HG02884 (cell line): ENCODE data around the gene BCL2L1.

ENCODE experiments used
- ATAC-seq: cut with Tn5 transposase; IDR thresholded peaks from one replicate; pipeline ENCODE4 v1.9.1; 2021; ENCODE audit warnings: mild to moderate bottlenecking, moderate library complexity; ENCODE audit not compliant: unreplicated experiment

BCL2L1 gene

DNA sequence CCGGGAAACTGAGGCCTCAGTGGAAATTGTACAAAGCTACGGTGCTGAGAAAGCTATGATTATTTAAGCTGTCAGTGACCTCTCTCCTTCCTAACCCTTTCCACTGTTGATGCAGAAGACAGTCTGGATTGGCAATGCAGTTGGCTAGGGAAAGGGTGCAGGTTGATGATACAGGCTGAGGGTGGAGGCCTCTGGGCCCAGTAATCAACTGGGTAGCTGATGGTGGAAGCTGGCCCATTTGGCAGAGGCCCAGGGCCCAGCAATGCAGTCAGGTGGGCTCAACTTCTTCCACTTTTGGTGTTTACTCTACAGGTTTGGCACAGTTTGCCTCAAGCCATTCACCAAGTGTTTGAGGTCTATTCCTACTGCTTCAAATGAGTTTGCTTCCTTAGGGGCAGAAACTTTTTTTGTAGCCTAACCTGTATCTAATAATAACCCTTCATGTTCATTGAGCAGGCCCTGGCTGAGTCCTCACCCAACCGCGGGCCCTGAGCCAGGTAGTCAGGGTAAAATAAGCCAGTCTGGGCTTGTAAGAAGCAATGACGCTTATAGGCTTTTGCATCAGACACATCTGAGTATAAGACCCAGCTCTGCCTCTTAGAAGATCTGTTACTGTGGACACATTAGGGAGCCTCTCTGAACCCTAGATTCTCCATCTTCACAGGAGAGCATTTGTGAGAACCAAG is 12.1 kb downstream of the BCL2L1 start:
- ATAC-seq: no peak

DNA sequence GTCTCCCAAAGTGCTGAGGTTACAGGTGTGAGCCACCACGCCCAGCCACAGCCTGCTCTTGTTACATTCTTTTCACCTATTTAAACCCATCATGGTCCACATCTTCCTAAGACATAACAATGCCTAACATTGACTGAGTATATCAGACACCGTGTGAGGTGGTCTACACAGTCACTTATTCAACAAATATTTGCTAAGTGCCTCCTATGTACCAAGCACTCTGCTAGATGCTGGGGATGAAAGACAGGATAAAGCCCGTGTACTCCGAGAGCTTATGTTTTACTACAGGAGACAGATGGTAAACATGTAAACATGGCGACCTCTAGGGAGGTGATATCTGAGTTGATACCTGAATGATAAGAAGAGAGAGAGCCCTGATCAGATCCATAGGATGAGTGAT is 12.7 kb downstream of the BCL2L1 start:
- ATAC-seq: no peak

DNA sequence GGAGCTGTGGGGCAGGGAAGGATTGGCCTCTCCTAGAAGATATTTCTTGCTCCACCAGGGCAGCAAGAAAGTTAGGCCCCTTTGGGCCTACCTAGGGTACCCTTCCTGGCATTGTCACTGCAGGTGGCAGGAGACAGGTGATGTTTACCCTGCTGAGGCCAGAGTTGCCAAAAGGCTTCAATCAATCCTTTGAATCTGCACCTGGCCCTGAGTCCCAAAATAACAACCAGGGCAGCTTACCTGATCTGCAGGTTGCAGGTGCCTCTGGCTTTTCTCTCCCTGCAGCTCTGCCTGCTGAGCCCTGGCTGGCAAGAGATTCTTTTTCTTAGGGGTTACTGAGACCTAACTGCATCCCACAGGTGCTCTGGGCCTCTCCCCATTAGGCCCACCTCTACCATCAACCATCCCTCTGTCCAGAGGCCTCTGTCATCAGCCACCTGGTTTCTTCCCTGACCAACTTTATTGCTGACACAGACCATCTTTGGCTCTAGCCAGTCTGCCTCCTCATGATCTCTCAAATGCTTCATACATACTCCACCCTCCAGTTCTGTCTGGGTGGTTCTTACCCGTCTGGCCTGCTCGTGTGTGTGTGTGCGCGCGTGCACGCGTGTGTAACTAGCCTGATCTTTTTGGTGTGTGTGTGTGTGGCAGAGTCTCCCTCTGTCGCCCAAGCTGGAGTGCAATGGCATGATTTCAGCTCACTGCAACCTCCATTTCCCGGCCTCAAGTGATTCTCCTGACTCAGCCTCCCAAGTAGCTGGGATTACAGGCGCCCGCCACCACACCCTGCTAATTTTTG is 13.7 kb downstream of the BCL2L1 start:
- no peak for ATAC-seq

DNA sequence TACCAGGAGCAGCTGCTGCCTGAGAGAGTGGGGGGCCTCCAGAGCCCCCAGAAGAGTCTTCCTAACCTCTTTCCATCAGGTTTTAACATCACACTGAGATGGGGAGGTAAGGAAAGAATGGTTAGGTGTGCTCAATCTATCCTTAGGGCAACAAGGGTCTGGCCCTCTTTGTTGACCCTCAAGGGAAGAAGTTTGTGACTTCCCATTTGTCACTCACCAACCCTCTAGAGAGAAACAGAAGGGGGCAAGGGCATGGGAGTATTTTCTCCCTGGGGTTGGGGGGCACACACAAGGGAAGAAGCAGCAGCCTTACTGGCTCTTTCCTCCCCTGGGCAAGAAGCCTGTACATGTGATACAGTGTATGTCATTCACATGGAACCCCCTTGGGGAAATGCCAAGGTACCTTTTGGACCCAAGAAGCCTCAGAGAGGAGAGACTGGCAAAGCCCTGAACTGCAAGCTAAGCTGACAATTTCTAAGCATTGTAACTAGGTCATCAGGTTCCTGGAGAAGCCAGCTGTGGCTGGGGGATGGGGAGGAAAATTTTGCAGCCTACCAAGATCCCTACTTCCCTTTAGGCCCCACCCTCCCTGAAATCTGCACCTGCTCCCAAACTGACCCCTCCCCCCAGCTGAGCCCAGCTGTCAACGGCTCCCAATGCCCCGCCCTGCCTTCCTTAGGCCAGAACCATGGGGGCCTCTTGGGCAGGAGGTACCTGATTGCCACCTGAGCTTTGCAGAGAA is 14.5 kb downstream of the BCL2L1 start:
- no peak for ATAC-seq

DNA sequence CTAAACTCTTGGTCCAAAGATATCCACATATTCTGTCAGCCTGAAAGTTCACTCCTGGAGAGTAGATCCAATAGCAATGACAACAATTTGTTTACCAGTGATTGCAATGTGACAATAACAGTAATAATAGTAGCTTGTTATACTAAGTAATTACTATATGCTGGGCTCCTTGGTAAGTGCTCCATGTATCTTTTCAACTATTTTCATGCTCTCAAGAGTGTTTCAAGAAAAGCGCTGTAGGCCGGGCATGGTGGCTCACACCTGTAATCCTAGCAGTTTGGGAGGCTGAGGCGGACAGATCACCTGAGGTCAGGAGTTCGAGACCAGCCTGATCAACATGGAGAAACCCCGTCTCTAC is 15.4 kb downstream of the BCL2L1 start:
- no peak for ATAC-seq

DNA sequence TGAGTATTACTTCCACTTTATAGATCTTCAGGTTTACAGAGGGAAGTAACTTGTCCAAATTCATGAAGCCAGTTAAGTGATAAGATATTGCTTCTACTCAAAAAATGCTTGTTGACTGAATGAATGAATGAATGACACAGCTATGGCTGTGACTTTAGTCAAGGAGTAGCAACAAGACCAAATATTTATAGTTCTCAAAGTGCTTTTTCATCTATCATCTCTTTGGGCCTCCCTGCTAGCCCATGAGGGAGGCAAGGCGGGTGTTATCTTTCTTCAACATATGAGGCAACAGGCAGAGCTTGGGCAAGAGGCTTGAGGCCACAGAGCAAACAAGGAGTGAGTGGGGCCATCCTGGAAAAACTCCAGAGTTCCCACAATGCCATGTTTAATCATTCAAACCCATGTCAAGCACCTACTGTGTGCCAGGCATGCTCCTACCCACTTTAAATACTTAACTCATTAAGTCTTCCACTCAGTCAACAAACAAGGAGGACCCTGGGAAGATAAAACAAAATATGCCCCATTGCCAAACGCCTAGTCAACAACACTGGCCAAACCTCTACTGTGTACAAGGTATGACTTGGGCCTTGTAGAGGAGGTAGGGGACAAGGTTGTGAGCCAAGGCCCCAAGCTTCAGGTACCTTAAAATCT is 15.9 kb downstream of the BCL2L1 start:
- no peak for ATAC-seq

DNA sequence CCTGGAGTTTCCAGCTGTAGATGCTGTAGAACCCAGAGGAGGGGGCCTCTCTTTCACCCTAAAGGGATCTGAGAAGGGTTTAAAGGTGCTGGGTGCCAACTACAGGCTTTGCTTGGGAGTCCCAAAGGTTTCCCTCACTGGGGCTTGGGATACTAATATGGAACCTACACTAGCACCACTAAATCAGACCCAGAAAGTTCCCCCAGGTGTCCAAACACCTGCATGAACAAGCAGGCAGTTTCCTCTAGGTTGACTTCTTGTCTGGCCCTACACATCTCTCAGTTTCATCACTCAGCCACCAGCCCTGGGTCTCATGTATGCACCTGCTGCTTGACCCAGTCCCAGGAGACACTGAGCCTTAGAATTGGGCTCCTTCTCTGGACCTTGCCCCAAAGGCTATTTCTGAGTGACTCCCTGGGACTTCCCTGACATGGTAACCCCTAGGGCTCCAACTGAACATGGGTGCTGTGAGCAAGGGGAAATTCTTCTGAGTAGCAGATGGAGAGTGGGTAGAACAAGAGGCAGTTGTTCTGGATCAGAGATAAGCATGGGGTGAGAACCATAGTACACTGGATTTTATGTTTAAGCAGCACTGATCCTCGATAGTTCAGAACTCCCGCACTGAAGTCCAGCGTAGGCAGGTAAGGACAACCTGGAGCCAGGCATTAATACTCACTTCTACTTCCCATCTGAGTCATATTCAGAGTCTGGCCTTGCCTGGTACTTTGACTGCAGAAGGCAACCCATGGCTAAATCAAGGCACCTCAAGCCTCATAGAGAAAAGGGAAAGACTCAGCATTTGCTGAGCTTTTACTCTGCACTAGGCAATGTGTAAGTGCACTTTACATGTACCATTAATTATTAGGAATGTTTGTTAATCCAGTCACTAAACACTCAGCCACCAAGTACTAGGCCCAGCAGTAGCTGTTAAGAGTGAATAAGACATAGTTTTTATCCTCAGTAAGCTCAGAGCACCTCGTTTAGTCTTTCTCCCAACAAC is 16.8 kb downstream of the BCL2L1 start:
- ATAC-seq: peak; percentile 76

DNA sequence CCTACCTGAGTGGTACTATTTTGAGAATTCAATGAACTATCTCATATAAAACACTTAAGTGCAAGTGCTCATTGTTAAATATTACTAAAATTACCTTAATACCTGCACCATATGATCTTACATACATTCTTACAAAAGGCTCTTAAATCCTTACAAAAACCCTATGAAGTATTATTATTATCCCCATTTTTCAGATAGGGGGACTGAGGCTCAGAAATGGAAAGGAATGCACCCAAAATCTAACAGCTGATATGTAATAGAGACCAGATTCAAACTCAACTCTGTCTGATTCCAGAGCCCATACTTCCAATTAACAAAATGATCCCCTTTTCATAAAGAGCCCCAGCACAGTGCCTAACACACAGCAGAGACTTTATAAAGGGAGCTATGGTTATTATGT is 17.5 kb downstream of the BCL2L1 start:
- ATAC-seq: no peak

DNA sequence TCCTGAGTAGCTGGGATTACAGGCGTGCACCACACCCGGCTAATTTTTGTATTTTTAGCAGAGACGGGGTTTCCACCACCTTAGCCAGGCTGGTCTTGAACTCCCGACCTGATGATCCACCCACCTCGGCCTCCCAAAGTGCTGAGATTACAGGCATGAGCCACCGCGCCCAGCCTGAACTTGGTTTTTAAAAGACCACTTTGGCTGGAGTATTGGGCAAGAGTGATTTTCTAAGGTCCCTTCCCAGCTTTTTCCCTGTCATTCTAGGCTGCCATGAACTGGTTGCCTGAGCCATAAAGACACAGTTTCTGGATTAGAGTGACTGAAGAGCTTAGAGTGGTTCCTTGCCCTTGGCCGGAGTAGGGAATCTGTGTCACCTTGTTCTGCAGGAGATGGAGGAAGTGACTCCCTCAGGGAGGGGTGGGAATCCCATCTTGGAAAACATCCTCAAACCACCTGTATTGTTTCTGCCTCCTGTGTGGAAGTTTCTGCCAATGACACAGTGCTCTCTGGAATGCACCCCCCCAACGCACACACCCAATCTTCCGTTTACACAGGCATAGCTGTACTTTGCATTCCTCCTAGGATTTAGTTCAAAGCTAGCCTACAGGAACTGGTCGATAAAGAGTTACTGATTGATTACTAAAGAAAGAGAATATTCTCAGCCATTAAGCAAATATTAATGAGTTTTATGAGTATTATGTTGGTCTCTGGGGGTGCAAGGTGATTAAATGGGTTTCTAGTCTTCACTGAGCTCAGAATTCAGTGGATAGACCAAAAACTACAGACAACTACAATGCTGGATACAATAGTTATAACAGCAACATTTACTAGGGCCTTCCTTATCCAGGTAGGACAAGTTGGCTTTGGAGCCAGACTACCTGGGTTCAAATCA is 18.2 kb downstream of the BCL2L1 start:
- ATAC-seq: no peak

DNA sequence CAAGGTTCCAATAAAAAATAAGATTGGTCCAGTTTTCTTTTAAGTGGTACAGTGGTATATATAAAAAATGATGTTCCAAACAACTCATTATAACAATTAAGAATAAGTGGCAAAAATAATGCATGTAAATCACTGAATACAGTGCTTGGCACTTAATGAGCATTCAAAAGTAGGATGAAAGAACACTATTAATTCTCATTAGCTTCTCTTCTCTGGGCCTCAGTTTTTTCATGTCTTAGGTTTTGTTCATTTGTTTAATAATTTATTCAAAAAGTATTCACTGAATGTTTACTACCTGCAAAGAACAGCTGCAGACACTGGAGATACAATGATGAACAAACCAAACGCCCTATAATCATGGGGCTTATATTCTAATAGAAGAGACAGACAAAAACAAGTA is 21.1 kb downstream of the BCL2L1 start:
- no peak for ATAC-seq

DNA sequence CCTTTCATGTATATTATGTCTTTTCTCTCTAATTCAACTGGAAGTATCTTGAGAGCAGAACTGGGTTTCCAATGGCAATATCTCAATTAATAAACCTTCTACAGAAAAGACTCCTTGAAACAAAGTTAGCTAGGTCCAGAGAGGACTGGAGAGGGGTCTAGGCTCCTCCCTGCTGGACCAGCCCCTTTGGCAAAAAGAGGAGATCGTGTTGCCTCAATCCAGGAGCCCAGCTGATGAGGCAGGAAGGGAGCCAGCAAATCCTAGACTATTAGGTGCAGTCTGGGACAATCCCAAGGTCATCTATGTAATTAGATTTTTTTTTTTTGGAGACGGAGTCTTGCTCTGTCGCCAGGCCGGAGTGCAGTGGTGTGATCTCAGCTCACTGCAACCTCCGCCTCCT is 21.9 kb downstream of the BCL2L1 start:
- ATAC-seq: no peak

DNA sequence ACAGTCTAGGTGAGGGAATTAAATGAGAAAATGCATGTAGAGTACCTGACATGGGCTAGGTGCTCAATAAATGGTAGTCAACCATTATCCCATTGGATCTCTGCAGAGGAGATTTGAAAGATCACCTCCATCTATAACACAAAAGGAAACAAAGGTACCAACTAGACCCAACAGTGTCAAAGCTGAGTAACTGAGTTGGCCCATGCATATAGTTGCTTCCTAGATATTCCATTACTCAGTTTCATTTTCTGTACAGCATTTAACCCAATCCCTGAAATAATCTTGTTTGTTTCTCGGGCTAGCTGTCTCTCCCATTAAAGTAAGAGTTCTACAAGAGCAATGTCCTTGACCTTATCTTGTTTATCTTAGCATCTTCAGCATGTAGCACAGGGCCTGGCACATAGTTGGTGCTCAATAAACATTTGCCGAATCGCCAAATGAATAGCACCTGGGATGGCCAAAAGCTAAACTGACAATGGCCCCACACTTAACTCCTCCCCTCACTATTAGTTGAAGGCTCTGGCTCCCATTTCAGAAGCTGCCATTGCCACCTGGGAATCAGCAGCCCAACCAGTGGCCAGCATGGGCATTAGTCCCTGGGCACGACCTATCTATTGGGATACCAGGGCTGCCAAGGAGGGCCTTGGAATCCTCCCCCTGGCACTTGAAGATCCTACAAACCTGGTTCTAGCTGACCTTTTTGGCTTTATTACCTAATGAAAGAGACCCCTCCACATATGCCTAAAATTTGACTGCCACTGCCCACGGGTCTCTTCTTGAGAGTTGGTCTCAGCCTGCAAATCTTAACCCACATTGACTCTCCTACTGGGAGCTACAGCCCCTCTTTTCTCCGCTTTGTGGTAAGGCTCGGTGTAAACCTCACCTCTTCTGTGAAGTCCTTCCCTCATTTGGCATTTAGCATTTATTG is 22.6 kb downstream of the BCL2L1 start:
- ATAC-seq: no peak

DNA sequence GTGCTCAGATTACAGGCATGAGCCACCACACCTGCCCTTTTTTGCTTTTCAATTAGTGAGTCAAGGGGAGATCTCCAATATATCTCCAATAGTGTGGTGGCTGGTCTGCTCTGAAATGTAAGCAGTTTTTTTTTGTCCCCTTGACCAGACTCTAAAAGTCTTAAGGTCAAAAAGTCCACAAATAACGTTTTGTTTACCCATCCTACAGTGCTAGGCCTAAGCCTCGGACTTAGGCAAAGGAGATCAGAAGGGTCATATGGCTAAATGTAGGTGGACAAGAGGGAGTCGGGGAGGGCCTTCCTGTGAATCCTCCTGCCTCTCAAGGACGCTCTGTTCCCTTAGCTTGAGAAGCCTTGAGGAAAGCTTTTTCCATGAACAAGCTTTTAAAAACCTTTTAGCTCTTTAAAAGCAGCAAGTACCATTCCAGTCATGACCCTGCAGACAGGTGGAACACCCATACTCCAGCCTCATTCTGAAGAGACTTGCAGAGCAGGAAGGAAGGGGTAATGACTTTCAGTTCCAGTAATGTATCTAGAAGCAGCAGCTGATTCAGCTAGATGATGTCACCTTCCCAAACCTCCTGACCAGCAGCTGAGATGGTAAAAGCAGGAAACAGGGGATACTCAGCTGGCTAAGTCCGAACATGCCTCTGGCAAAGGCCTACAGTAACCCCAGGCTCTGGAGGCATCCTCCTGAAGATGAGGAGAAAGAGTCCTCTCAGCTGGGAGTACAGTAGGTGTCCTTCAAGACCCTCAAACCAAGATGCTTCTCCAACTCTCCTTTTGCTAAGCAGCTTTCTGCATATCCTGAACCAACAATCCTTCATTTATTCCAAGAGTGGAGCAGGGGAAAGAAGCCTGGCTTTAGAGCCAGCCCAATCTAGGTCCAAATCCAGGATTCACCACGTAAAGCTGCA is 23.6 kb downstream of the BCL2L1 start:
- peak; percentile 91 for ATAC-seq

DNA sequence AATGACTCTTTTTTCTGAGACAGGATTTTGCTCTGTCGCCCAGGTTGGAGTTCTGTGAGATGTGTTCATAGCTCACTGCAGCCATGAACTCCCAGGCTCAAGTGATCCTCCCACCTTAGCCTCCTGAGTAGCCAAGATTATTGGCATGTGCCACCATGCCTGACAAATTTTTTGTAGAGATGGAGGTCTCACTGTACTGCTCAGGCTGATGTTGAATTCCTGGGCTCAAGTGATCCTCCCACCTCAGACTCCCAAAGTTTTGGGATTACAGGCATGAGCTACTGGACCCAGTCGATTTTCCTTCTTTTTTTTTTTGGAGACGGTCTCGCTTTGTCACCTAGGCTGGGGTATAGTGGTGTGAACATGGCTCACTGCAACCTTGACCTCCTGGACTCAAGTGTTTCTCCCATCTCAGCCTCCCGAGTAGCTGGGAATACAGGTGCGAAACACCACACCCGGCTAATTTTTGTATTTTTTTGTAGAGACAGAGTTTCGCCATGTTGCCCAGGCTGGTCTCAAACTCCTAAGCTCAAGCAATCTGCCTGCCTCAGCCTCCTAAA is 24.3 kb downstream of the BCL2L1 start:
- ATAC-seq: no peak

DNA sequence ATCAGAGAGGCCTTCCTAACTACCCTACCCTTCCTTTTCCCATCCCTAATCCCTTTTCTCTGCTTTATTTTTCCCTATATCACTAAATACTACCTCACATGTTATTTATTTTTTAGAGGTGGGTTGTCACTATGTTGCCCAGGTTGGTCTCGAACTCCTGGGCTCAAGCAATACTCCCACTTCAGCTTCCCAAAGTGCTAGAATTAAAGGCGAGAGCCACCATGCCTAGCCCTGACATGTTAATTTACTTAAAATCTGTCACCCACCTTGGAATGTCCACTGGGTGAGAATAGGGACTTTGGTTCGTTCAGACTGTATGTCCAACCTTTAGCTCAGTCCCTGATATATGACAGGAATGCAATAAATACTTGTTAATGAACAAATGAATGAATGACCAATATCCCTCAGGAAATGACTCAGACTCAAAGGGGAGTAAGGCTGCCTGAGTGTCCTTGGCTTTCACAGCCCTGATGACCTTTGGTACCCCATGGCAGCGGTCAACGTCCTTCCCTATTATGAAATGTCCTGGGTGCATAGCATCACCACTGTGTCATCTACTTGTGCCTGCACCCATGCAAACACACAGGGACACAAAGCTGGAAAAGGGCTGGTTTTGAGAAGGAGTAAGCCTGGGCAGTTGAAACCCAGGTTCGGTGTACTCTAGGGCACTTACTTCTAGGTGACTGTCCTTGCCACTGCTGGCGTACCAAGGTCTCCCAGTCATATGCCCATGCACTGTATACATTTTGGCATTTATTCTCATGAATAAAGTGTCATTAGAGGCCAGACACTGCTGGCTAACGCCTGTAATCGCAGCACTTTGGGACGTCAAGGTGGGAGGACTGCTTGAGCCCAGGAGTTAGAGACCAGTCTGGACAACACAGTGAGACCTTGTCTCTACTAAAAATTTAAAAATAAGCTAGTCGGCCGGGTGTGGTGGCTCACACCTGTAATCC is 26.5 kb downstream of the BCL2L1 start:
- ATAC-seq: no peak
